ENCODE measurements around the gene CACNA1A.

- TF ChIP-seq CTCF (IDR thresholded peaks at IDR 0.05) (no peak), POLR2A (IDR thresholded peaks at IDR 0.05) (no peak)
Observed at GRCh38 chr19:13181747-13182388, 324.4 kb downstream of the CACNA1A start.

Data from body of pancreas (tissue), 4 donors.